ENCODE data around the gene ITFG2. TPM values are rescaled to one million over a fixed set of nuclear protein-coding genes. Genes with fewer than 3 reads are reported as not detected.

The ITFG2 gene
- total and polyA plus RNA-seq, 2 of the 13 experiments (the other 11 are each of a cell fraction or from before 2014, with no cell fraction given), result 14.8 to 15.5 TPM

DNA sequence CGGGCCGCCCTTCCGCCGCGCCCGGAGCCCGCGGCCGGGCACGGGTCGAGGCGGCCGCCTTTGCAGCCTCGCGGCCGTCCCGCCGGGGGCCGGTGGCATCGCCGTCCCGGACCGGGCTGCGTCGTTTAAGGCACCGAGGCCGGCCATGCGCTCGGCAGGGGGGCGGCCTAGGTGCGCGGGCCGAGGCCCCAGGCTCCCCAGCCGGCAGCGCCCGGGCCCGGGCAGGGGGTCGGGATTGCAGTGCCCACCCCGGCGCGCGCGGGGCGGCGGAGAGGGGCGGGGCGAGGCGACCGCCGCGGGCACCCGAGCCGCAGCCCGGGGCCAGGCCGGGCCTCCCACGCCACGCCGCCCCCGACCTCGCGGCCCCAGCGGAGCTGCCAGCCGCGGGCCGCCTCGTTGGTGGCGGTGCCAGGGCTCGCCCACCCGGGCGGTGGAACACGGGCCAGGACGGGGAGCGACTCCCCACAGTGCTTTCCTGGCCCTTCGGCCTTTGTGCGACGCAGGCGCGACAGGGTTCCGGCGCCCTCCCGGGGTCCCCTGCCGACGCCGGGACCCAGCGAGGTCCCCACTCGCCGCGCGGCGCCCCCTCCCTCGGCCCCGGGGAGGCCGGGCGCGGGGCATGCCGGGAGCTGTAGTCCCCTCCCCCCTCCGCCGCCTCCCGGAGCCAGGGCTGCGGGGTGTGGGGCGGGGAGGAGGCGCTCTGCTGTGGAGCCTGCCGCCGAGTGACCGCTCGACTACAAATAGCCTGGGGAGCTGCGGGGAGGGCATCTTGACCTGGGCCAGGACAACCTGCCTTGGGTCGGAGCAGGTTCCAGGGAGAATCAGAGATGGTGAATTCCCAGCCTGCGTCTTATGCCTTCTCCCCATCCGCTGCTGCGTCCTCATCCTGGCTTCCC is 16.9 kb upstream of the ITFG2 start (continued):
- TF ChIP-seq ZBTB38 (CRISPR knock-in tag; IDR thresholded peaks at IDR 0.05) (peak; percentile 79; the same call in 1 of the 2 replicates), ZNF766 (CRISPR knock-in tag; IDR thresholded peaks at IDR 0.05; ENCODE audit: borderline replicate concordance) (peak; percentile 27; the same call in 1 of the 2 replicates), ZNF431 (CRISPR knock-in tag; IDR thresholded peaks at IDR 0.05; ENCODE audit: borderline replicate concordance, low read depth) (0 out of 2 replicates have a peak, but pooled peaks have one; percentile 13), RBFOX2 (IDR thresholded peaks at IDR 0.05; ENCODE audit: low read depth, low read length) (peak; percentile 71), ZNF816 (CRISPR knock-in tag; IDR thresholded peaks at IDR 0.05; ENCODE audit: borderline replicate concordance) (0 out of 2 replicates have a peak, but pooled peaks have one; percentile 55)
- TF ChIP-seq, protein P1, sequence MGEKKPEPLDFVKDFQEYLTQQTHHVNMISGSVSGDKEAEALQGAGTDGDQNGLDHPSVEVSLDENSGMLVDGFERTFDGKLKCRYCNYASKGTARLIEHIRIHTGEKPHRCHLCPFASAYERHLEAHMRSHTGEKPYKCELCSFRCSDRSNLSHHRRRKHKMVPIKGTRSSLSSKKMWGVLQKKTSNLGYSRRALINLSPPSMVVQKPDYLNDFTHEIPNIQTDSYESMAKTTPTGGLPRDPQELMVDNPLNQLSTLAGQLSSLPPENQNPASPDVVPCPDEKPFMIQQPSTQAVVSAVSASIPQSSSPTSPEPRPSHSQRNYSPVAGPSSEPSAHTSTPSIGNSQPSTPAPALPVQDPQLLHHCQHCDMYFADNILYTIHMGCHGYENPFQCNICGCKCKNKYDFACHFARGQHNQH (CRISPR knock-in tag; IDR thresholded peaks at IDR 0.05), result peak; percentile 49; the same call in 1 of the 2 replicates
- TF ChIP-seq, protein P2, sequence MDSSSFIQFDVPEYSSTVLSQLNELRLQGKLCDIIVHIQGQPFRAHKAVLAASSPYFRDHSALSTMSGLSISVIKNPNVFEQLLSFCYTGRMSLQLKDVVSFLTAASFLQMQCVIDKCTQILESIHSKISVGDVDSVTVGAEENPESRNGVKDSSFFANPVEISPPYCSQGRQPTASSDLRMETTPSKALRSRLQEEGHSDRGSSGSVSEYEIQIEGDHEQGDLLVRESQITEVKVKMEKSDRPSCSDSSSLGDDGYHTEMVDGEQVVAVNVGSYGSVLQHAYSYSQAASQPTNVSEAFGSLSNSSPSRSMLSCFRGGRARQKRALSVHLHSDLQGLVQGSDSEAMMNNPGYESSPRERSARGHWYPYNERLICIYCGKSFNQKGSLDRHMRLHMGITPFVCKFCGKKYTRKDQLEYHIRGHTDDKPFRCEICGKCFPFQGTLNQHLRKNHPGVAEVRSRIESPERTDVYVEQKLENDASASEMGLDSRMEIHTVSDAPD (CRISPR knock-in tag; IDR thresholded peaks at IDR 0.05), result no peak
- TF ChIP-seq, protein P3, sequence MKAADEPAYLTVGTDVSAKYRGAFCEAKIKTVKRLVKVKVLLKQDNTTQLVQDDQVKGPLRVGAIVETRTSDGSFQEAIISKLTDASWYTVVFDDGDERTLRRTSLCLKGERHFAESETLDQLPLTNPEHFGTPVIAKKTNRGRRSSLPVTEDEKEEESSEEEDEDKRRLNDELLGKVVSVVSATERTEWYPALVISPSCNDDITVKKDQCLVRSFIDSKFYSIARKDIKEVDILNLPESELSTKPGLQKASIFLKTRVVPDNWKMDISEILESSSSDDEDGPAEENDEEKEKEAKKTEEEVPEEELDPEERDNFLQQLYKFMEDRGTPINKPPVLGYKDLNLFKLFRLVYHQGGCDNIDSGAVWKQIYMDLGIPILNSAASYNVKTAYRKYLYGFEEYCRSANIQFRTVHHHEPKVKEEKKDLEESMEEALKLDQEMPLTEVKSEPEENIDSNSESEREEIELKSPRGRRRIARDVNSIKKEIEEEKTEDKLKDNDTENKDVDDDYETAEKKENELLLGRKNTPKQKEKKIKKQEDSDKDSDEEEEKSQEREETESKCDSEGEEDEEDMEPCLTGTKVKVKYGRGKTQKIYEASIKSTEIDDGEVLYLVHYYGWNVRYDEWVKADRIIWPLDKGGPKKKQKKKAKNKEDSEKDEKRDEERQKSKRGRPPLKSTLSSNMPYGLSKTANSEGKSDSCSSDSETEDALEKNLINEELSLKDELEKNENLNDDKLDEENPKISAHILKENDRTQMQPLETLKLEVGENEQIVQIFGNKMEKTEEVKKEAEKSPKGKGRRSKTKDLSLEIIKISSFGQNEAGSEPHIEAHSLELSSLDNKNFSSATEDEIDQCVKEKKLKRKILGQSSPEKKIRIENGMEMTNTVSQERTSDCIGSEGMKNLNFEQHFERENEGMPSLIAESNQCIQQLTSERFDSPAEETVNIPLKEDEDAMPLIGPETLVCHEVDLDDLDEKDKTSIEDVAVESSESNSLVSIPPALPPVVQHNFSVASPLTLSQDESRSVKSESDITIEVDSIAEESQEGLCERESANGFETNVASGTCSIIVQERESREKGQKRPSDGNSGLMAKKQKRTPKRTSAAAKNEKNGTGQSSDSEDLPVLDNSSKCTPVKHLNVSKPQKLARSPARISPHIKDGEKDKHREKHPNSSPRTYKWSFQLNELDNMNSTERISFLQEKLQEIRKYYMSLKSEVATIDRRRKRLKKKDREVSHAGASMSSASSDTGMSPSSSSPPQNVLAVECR (CRISPR knock-in tag; IDR thresholded peaks at IDR 0.05; ENCODE audit: borderline replicate concordance), result peak; percentile 66; the same call in 1 of the 2 replicates
